HepG2 (cell line): ENCODE measurements around the gene VKORC1. TPM values are rescaled to one million over a fixed set of nuclear protein-coding genes. Genes with fewer than 3 reads are reported as not detected.
A peak's percentile ranks its signal among the peaks of the same experiment; 100 is the strongest.

Experiments used
- ASH2L ChIP-seq: fragments of 300-600, 200-600 bp; sonication (generic); IDR thresholded peaks from 2 replicates; pipeline ENCODE4 v1.7.0; 2017; ENCODE audit warnings: low read depth, mild to moderate bottlenecking, moderate library complexity, mixed read lengths, low read length; ENCODE audit not compliant: insufficient read length
- ATF2 ChIP-seq: sonication (generic); formaldehyde crosslinking; IDR thresholded peaks from 2 replicates; pipeline ENCODE4 v1.4.0; 2020; ENCODE audit warnings: missing genetic modification reagents
- CEBPZ ChIP-seq: IDR thresholded peaks from 2 replicates; pipeline ENCODE4 v1.6.1; 2012; ENCODE audit warnings: low read length, improper control_type of control experiment
- DPF2 ChIP-seq: sonication (generic); formaldehyde crosslinking; IDR thresholded peaks from 2 replicates; pipeline ENCODE4 v1.4.0; 2020; ENCODE audit warnings: mild to moderate bottlenecking, low read depth, missing genetic modification reagents, borderline replicate concordance
- GABPA ChIP-seq, 2 experiments: IDR thresholded peaks; 2 replicates each; pipeline ENCODE4 v1.6.1; 2011 to 2016; ENCODE audit warnings: low read depth in 2 of 2, low read length in 1 of 2, missing biosample characterization in 1 of 2, missing genetic modification characterization in 1 of 2
- MTERF4 ChIP-seq: sonication (generic); formaldehyde crosslinking; IDR thresholded peaks from 2 replicates; pipeline ENCODE4 v1.8.0; 2023; ENCODE audit warnings: mild to moderate bottlenecking, missing genetic modification reagents
- NR0B2 ChIP-seq: sonication (generic); formaldehyde crosslinking; IDR thresholded peaks from 2 replicates; pipeline ENCODE4 v1.4.0; 2020; ENCODE audit warnings: mild to moderate bottlenecking, missing genetic modification reagents
- NR2F2 ChIP-seq: IDR thresholded peaks from 2 replicates; pipeline ENCODE4 v1.6.1; 2012; ENCODE audit warnings: low read depth, inconsistent platforms, borderline replicate concordance
- ONECUT2 ChIP-seq: sonication (generic); formaldehyde crosslinking; IDR thresholded peaks from 2 replicates; pipeline ENCODE4 v1.4.0; 2020; ENCODE audit warnings: missing genetic modification reagents
- SKI ChIP-seq: fragments of 450-650 bp; IDR thresholded peaks from one replicate; pipeline ENCODE4 v1.6.1; 2018; ENCODE audit warnings: mild to moderate bottlenecking; ENCODE audit not compliant: partially characterized antibody
- SRSF4 ChIP-seq: fragments of 200-400 bp; formaldehyde crosslinking; IDR thresholded peaks from one replicate; pipeline ENCODE4 v1.6.1; 2018; ENCODE audit warnings: mild to moderate bottlenecking, low read depth, low read length, moderate library complexity; ENCODE audit not compliant: poor library complexity, severe bottlenecking
- ZBTB39 ChIP-seq: sonication (generic); formaldehyde crosslinking; IDR thresholded peaks from 2 replicates; pipeline ENCODE4 v1.5.0; 2020; ENCODE audit warnings: missing genetic modification reagents
- ZNF350 ChIP-seq: sonication (generic); formaldehyde crosslinking; IDR thresholded peaks from 2 replicates; pipeline ENCODE4 v1.4.0; 2020; ENCODE audit warnings: mild to moderate bottlenecking, low read depth, missing genetic modification reagents, borderline replicate concordance
- ZNF572 ChIP-seq: sonication (generic); formaldehyde crosslinking; IDR thresholded peaks from 2 replicates; pipeline ENCODE4 v1.5.1; 2020; ENCODE audit warnings: mild to moderate bottlenecking, missing genetic modification reagents
- ZNF773 ChIP-seq: sonication (generic); formaldehyde crosslinking; IDR thresholded peaks from 2 replicates; pipeline ENCODE4 v1.4.0; 2020; ENCODE audit warnings: missing genetic modification reagents, borderline replicate concordance
- ZUFSP ChIP-seq: sonication (generic); formaldehyde crosslinking; IDR thresholded peaks from 2 replicates; pipeline ENCODE4 v1.9.0; 2021; ENCODE audit warnings: missing genetic modification reagents, mild to moderate bottlenecking, borderline replicate concordance
- polyA plus RNA-seq, 8 experiments: library from polyadenylated mRNA; depleted of rRNA in 3 of 8; stranded (reverse) in 7 of 8; unstranded in 1 of 8; fragments of >200 nt; fragmentation: Illumina TruSeq in 4 of 8; extraction: Trizol in 4 of 8; gene quantifications; 2 replicates each; pipeline versions ENCODE4 v1.2.1 to v1.2.3, GENCODE V29; 2011 to 2016; ENCODE audit warnings: low read depth in 4 of 8, missing spikeins in 1 of 8, mixed read lengths in 1 of 8; ENCODE audit not compliant: insufficient read depth in 1 of 8
- total RNA-seq, 5 experiments: library from RNA; depleted of rRNA; stranded (reverse); fragments of >200 nt; fragmentation: Illumina TruSeq; extraction: Trizol; gene quantifications; 2 replicates each; pipeline ENCODE4 v1.2.3, GENCODE V29; 2016; ENCODE audit warnings: low read depth in 1 of 5

The VKORC1 gene
- total and polyA plus RNA-seq, 2 of the 13 experiments (the other 11 are each of a cell fraction or from before 2014, with no cell fraction given): 141 to 615 TPM

DNA sequence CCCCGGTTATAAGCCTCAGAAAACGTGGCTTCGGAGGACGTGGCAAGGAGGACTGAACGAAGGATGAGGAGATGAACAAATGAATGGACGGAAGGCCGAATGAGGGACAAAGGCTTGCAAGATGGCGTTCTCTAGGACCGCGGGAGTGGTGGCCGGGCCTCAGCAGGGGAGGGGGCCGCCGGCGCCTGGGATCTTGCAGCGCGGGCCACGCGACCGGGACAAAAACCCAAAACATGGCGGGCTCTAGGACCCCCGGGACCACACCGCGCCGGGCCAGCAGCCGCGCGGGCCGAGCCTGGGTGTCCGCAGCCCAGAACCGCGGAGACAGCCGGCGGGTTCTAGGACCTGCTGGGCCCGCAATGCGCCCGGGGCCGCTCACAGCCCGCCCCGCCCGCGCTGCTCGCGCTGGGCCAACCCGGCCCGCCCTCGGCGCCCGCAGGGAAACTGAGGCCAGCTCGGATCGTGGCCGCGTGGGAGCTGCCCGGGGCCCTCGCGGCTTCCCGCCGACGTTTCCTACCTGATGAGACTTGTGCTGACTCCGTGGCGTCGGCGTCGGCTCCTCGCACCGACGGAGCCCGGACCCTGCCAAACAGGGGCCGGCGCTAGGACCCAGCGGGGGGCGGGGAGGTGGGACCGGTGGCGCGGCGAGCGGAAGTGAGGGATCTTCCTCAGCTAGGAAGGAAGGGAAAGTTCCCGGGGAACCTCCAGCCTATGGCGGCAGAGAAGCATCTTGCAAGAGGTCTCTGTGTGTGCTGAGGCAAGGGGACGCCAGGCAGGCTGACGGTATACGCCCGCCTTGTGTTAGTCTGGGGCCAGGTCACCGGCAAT, 21.2 kb downstream of the VKORC1 start (continued):
- TF ChIP-seq ONECUT2: 0 out of 2 replicates have a peak, but pooled peaks have one; percentile 31
- no peak for TF ChIP-seq ZUFSP (CRISPR knock-in tag)
- peak; percentile 56; the same call in 1 of the 2 replicates for TF ChIP-seq ZBTB39
- peak; percentile 97 for TF ChIP-seq ASH2L
- TF ChIP-seq NR2F2: no peak
- TF ChIP-seq SRSF4: no peak
- TF ChIP-seq ZNF572: no peak
- no peak for TF ChIP-seq DPF2
- TF ChIP-seq MTERF4 (CRISPR knock-in tag): peak; percentile 88
- TF ChIP-seq NR0B2 (CRISPR knock-in tag): no peak
- TF ChIP-seq ZNF350 (CRISPR knock-in tag): 0 out of 2 replicates have a peak, but pooled peaks have one; percentile 41
- peak; percentile 40 for TF ChIP-seq SKI
- TF ChIP-seq GABPA (IDR thresholded peaks at IDR 0.05; ENCODE audit: low read depth, low read length): peak; percentile 83
- peak; percentile 55; the same call in 1 of the 2 replicates for TF ChIP-seq GABPA (CRISPR knock-in tag; IDR thresholded peaks at IDR 0.05; ENCODE audit: low read depth)
- TF ChIP-seq ATF2 (CRISPR knock-in tag): no peak
- TF ChIP-seq ZNF773: peak; percentile 20; the same call in 1 of the 2 replicates
- no peak for TF ChIP-seq CEBPZ
